Measurements from ENCODE around the gene BTBD9.

BTBD9 gene

DNA sequence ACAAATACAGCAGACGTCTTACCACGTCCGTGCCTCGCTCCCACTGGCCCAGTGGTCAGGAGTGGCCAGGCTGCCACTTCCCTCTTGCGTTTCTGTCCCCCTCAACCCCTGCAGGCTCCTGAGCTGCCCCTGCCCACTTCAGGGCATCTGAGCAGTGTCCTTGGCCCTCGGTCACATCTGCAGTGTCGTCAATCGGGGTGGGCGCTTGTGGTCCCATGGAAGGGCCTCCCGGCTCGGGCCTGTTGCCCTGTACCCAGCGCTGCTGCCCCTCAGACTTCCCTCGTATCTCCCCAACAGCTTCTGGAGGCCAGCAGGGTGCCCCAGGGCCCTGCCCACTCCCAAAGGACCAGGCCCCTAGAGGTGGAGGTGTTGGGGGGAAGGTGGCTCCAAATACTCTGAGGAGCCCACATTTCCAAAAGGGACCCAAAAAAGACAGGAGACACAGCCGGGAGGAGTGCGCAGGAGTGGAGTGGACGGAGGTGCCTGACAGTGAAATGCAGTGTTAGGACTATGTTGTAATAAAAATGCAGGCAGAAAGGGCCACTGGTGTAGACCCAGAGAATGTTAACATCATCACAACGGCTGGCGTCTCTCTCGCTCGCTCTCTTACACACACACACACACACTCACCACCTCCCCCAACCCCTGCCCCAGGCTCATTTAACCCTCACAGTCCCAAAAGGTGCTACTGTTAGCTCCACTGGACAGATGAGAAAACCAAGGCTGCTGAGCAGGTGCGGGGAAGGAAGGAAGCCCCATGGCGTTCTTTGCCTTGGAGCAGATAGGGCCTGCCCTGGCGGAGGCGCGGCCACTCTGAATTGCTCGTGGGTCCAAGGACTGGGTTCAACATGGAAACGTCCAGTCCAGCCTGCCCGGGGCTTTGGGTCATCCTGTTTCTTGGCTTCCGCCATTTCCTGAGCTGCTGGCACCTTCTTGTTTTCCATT lies 476.3 kb downstream of the BTBD9 start:
- DNase-seq (ENCODE audit: low read depth in 2 of 2) = no peak

GRCh38 chr6:38162493-38163185 lies 477.1 kb downstream of the BTBD9 start:
- DNase-seq (ENCODE audit: low read depth in 2 of 2) = no peak

- no peak for DNase-seq (ENCODE audit: low read depth in 2 of 2)
These were observed 477.8 kb downstream of the BTBD9 start for GRCh38 chr6:38161754-38162492.

GRCh38 chr6:38161331-38161730 lies 478.4 kb downstream of the BTBD9 start:
- DNase-seq (ENCODE audit: low read depth in 2 of 2) = no peak

GRCh38 chr6:38160831-38161230 lies 478.9 kb downstream of the BTBD9 start:
- DNase-seq (ENCODE audit: low read depth in 2 of 2) = no peak

DNA sequence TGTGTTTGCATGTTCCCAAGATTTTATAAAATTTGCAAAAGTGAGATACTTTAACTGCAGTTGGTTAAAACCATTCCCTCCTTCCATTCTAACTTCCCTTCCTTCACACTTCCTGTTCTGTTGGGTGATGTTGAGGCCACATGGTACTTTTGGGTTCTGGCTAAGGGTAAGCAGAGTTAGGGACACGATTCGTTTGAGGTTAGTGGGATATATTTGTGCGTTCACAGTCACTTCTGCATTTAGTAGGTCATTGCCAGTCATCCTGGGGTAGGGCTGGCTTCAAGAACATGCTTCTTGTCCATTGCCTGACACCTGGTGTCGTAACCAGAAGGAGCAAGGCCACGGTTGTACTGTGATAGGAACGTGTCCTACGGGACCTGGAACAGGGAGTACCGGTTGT lies 480.1 kb downstream of the BTBD9 start:
- DNase-seq (ENCODE audit: low read depth in 2 of 2) = no peak

DNA sequence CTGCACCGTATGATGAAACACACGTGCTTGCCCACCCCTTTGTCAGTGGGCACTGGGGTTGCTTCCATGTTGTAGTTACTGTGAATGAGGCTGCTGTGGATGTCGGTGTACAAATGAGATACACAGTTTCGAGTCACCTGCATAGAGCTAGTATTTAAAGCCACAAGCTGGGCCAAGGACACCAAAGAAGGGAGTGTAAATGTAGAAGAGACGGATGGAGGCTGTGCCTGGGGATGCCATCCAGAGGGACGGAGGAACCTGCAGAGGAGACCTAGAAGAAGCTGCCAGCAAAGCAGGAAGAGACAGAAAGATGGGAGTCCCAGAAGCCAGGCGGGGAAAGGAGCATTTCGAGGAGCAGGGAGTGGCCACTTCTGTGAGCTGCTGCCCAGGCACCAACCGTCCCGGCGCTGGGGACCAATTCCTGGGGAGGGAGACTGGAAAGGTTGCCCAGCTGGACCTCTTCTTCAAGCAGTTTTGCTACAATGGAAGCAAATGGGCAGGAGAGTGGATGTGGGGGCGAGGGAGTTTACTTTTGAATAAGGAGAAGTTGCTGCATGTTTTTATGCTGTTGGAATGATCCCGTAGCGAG lies 480.9 kb downstream of the BTBD9 start:
- no peak for DNase-seq (ENCODE audit: low read depth in 2 of 2)

- DNase-seq (ENCODE audit: low read depth in 2 of 2) = no peak
These were observed 481.8 kb downstream of the BTBD9 start for GRCh38 chr6:38157905-38158304.

DNA sequence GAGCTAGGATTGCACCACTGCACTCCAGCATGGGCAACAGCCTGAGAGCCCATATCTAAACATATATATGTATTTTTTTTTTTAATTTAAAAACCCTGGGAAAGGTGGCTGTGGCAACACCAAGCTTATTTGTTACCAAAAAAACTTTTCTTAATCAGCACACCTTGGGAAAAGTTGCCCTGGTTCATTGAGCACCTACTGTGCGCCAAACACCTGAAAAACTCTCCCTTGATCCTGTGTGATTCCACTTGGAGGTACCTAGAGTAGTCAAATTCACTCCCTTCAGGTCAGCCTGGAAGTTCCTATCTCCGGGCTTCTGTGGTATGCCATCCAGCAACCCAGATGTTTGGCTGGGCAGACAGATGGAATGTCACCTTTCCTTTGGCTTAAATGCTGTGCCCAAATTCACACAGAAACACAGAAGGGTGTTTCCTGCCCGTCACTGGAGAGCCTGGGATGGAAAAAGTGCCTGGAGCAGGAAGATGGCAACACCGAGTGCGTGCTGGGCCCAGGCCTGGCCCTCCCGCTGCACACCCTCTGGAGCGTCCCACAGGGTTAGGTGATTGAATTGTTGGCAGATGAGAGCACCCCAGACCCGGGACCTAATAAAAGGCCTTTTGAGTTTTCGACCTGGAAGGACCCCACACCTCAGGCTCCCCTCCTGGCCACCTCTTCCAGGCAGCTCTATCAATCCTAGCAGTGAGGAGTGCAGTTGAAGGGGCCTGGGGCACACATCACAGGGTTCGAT lies 482.7 kb downstream of the BTBD9 start:
- DNase-seq (ENCODE audit: low read depth in 2 of 2) = no peak

DNA sequence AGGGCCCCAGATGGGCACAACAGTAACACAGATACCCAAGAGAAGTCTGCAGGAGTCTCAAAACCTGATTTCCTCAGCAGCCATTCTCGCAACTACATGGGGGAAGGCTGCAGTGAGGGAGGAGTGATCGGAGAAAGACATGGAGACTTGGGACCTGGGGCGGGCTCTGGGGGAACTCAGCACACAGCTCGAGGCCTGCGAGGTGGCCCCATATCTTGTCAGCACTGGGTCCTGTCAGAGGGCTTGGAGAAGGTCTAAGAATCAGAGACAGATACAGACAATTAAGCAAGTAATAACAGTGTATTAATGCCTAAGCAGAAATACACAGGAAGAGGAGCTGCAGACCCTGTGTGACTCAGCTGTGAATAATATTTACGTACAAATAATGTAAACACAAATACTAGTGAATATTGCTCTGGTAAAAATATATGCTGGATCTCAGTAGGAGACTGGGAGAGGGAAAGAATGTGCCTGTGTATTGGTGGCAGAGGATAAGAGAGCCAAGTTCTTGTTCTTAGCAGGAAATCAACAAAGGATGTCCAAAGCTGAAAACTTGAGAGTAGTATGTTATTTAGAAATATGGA lies 484.0 kb downstream of the BTBD9 start:
- DNase-seq (ENCODE audit: low read depth in 2 of 2) = no peak

- DNase-seq (ENCODE audit: low read depth in 2 of 2) = no peak
These were observed 484.6 kb downstream of the BTBD9 start for GRCh38 chr6:38155144-38155543.

- no peak for DNase-seq (ENCODE audit: low read depth in 2 of 2)
These were observed 485.0 kb downstream of the BTBD9 start for GRCh38 chr6:38154731-38155130.

DNA sequence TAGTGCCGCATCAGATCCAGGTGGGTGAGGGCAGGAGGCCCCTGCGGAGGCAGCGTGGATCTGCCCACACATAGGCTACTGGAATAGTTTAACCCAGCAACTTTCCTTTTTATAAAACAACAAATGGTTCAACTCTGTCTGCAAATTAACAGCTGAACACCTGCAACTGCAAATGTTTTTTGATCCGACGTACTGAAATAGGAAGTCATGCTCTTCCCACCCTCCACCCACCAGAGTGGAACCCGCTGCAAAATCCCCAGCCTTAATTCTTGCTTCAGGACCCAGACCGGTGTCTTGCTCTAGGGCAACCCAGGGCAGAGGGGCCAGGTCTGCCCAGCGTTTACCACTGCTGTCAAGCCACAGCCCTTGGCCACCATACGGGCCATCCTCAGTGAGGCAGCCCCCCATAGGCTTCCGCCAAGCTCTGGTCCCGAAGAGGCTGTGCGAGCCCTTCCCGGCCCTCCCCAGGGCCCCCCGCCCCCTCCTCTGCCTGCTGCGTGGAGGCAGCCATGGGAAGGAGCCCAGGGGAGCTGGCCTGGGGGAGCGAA lies 485.9 kb downstream of the BTBD9 start:
- DNase-seq (ENCODE audit: low read depth in 2 of 2) = no peak

- no peak for DNase-seq (ENCODE audit: low read depth in 2 of 2)
These were observed 486.5 kb downstream of the BTBD9 start for GRCh38 chr6:38153076-38153797.

DNA sequence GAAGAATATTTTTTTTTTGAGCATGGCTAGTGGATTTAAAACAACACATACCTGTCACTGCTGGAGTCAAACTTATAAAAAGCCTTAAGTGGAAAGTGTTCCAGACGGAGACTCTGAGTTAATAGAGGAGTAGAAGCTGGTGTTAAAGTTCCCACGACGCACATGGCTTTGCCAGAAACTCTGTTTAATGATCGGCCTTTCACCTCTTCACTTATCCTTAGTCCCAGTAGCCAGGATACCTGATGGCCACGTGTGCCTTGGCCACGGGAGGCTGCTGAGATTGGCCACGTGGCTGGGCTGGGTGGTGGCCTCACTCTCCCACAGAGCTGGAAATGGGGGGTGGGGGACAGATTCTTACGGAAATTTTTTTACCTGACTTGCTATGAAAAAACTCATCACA lies 487.1 kb downstream of the BTBD9 start:
- DNase-seq (ENCODE audit: low read depth in 2 of 2) = no peak

- no peak for DNase-seq (ENCODE audit: low read depth in 2 of 2)
These were observed 487.9 kb downstream of the BTBD9 start for GRCh38 chr6:38151580-38152500.

DNA sequence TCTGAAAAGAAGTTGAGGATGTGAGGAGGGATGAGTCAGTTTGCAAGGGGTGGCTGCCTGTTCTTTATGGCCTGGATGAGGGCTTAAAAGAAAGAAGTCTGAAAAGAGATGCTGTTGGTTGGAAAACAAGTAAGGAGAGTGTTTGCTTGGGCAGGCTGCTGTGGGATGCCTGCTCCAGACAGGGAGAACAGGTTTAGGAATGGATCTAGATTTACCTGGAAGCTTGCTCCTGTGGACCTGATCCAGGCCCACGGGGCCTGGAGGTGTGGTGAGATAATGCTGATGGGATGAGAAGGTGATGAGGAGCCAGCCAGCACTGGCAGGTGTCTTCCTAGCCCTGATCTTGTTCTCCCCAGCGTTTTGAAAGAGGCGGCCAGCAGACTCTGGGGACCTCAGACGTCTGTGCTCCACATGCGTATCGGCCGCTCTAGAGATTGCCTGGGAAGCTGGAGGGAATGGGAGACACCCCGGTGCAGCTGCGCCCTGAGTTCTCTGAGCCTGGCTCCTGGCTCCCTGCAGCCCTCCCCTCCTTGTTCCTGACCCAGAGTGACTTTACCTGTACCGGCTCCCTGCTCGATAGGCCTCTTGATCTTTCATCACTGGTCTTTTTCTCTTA lies 488.9 kb downstream of the BTBD9 start:
- DNase-seq (ENCODE audit: low read depth in 2 of 2) = no peak

GRCh38 chr6:38150021-38150420 lies 489.7 kb downstream of the BTBD9 start:
- DNase-seq (ENCODE audit: low read depth in 2 of 2) = no peak
